HG03196 (cell line): ENCODE data around the gene THNSL1.
"Not testable (repeated sequence)": the region's sequence is repeated elsewhere in the genome, so short reads cannot be mapped to it uniquely, and the experiment has no call there.

Experiments
- ATAC-seq: cut with Tn5 transposase; IDR thresholded peaks from one replicate; pipeline ENCODE4 v1.9.1; 2021; ENCODE audit not compliant: unreplicated experiment

THNSL1 gene, protein sequence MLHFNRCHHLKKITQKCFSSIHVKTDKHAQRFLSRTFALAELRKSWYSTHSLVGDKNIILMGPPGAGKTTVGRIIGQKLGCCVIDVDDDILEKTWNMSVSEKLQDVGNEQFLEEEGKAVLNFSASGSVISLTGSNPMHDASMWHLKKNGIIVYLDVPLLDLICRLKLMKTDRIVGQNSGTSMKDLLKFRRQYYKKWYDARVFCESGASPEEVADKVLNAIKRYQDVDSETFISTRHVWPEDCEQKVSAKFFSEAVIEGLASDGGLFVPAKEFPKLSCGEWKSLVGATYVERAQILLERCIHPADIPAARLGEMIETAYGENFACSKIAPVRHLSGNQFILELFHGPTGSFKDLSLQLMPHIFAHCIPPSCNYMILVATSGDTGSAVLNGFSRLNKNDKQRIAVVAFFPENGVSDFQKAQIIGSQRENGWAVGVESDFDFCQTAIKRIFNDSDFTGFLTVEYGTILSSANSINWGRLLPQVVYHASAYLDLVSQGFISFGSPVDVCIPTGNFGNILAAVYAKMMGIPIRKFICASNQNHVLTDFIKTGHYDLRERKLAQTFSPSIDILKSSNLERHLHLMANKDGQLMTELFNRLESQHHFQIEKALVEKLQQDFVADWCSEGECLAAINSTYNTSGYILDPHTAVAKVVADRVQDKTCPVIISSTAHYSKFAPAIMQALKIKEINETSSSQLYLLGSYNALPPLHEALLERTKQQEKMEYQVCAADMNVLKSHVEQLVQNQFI

DNA sequence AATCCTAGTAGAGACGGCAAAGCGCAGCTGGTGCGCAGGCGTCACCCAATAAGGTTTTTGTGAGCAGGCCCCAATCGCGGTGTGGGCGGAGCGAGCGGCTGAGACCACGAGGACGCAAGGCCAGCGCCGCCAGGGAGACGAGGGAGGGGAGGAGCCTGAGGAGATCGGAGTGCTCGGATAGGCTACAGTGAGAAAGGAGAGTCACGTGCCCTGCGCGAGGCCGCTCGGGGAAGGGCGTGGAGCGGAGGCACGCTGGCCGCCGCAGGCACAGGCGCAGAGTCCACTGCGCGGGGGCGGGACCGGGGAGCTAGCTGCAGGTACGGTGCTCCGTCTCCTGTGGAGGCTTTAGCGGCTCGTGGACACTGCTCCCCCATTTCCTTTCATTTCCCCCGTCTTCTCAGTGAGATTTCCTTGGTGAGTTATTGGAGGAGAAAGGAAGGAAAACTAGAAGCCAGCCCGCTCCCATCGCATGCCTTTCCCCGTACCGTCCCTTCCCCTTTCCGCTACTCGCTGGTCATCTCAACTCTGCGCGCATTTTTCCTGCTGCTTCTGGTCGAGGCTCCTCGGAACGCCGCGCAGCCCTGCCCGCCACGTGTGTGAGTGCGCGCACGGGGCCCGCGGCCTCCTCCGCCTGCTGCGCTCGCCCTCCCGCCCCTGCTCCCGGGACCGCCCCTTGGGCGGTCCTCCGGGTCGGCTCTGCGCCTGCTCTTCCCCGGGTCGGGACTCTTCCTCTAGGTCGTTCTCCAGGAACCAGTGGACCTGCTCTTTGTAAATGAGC, at the start of gene THNSL1:
Gene THNSL1 (plus strand): TSS at position 237 of the 778 bp plus-strand sequence. CDS start 6,612 bp downstream, outside the sequence.
- ATAC-seq: peak; percentile 99

DNA sequence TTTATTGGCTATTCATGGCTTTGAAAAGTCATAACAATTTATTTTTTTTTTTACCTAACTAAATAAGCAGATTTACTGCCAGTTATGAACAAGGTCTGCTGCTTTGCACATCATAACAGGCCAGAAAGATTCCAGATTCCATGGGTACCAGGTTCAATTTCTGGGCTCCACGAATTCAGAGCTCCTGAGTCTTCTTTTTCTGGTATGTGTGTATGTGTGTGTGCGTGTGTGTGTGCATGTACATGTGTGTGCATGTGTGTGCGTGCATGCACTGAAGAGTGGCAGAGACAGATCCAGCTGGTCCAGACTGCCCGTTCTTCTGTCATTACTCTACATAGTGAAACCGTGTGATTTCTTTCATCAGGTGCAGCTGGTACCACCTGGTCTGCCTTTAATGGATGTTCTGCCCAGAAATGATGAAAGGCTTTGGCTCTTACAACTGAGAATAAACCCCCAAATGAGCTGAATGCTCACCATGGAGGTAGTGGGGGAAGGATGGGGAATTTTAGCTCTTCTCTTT, 49.4 kb upstream of the THNSL1 start:
- no peak for ATAC-seq

DNA sequence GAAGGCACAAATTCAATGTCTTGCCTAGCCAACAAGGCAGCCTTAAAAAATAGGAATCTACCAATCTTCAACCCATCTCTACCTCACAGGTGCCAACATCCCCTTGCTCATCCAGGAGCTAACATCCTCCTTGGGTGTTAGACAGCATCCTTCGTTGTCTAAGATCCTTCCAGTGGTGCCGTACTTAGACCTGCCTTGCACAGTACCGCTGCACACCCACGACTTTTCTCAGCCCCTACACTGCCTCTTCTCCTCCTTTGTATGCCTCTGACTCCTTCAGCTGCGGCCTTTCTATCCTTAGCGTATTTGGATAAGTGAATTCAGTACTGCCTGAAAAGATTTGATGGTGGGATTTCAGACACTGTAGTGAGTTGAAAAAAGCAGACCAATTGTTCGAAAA, 48.1 kb upstream of the THNSL1 start:
- ATAC-seq: no peak

DNA sequence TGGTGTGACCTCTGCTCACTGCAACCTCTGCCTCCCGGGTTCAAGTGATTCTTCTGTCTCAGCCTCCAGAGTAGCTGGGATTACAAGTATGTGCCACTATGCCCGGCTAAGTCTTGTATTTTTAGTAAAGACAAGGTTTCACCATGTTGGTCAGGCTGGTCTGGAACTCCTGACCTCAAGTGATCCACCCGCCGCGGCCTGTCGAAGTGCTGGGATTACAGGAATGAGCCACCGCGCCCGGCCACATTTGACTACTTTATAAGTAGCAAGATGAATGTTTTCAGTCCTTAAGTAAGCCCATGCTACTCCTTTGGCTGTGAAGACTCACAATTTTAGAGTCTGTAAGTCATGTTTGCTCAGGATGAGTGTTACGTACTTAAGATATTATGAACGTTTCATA, 47.5 kb upstream of the THNSL1 start:
- not testable (repeated sequence) for ATAC-seq

DNA sequence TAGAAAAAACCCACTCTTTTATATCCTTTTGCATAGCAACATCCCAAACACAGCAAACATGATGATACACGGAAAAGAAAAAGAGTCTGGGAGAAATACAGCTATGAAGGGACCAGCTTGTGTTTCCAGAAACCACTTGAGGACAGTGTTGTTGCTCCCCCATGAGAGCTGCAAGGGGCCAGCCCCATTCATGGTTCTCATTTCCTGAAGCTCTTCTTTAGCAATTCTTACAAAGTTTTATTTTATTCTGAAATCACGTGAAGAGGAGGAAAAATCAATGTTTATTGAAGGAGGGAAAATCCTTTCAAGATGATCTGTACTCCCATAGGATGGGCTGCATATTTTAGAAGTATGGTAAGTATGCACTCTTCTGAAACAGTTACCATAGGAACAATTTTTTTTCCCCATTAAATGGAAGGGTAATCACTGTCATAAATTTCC, 46.6 kb upstream of the THNSL1 start:
- no peak for ATAC-seq

DNA sequence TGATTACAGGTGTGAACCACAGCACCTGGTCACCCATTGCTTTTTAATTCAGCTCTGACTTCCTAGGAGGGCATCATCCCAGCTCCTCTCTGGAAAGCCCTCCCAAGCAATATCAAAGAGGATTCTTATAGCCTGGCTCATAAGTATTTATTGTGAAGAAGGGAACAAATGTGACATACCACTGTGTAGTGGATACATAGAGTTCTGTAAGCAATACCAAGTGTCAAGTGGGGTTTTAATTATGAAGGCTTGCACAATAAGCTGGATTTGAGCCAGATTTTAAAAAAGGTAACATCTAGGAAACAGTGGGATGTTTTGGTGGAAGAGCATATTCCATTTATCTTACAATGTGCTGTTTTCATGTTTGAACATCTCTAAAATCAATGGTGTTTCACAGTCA, 45.0 kb upstream of the THNSL1 start:
- ATAC-seq: no peak

DNA sequence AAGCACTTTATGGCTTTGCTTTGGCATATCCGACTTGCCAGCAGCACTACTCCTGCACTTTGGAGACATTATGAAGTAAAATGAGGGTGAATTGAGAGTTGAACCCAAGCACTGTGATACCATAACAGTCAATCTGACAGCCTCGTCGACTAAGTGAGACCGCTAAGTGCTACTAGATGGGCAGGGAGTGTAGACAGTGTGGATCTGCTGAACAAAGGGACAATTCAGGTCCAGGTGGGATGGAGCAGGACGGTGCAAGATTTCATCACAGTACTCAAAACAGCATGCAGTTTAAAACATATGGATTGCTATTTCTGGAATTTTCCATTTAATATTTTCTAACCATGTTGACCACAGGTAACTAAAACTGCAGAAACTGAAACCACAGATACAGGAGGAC, 43.2 kb upstream of the THNSL1 start:
- no peak for ATAC-seq

DNA sequence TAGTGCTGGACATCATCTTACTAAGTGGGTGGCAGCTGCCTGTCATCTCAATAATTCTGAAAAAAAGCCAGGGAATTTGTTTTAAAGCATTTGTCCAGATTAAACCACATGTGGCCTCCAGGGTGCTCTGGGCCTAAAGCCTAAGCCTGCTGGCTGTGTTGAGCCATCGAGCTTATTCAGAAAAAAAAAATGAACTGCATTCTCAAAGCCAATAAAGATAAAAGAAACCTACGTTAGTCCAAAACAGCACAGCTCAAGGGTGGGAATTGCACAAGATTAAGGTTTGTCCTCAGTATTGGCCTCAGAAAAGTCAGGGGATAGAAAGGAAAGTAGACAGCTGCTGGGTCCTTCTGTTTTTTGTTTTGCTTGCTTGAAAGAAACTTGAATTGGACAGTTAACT, 41.4 kb upstream of the THNSL1 start:
- ATAC-seq: no peak

DNA sequence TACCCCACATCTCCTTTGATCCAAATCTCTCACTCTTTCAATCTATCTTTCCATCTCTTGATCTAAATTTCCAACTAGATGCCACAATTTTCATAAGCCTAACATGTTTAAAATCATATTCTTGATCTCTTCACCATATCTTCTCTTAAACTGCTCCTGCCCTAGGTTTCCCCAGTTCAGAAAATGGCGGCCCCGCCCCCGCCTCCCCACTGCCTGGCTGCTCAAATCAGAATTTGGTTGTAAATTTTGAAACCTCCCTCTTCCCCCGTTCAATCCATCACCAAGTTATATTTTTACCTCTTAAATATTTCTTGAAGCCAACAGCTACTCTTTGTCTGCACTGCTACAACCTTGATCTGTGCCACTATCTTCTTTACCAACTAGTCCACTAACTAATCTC, 36.7 kb upstream of the THNSL1 start:
- no peak for ATAC-seq

DNA sequence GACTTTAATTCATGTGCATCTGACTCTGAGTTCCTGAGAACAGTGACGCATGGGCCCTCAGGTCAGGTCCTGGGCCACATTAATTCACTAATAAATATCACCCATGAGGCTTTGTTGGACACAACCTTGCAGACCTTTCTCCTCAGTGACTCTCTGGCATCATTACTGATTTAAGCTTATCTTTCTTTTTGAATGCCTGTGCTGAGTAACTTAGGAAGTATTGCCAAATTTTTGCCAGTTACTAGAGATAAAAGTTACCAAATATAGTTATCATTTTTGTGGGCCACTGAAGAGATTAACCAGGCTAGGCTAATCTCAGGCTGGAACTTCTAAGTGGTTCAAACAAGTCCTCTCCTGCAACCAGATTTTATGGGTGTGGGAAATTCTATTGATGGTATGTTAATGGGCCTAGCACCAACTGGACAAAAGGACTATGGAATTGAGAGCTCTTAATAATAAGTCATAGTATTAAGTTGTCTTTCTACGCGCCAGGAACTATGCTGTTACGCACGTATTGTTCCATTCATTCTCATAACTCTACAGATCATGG, 35.2 kb upstream of the THNSL1 start:
- ATAC-seq: no peak

DNA sequence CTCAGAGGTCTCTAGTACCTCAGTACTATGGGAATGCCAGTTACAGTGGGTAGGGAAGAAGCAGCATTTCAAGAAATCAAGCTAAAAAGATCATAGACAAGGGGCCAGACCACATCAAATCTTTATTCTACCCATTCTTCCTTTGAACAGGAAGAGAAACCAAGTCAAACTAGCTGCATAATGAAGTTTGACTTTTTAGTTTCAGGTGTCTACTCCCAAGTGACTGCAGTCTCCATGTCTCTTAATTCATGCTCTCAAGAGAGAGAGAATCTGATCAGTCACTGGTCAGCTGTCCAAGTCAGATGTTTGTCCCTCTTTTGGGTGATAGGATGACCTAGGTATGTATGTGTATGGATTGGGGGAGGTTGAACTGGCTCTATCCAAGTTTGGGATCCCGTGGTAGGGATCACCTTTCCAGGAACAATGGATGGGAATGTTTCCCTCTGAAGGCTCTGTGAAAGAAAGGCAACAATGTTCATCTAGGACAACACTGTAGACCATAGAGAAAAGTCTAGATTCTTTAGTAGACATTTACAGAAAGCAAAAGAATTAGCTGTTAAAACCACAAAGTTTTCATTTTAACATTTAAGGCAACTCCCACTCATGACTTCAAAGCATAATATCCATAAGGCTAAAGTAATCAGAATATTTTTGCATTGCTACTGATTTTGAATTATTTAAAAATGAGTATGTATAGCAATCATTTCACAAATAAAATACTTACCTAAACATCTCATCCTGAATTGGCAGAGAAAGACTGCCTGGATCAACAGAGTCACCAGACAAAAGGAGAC, 33.9 kb upstream of the THNSL1 start:
- ATAC-seq: peak; percentile 66

DNA sequence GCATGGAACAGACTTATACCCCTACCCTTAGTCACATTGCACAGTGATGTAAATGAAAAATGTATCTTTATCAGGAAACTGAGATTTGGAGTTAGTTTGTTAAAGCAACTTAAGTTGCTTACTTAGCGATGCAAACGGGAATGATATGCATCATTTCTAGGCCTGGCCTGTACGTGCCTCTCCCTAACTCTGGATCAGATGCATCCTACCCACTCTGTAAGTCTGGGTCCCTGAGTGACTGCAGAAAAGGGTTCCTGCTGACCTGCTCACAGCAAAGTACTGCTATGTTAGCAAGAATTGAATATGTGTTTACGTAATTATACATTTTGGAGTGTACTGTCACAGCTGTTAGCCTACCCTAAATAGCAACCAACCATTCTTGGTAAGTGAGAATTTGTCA, 33.3 kb upstream of the THNSL1 start:
- ATAC-seq: no peak

DNA sequence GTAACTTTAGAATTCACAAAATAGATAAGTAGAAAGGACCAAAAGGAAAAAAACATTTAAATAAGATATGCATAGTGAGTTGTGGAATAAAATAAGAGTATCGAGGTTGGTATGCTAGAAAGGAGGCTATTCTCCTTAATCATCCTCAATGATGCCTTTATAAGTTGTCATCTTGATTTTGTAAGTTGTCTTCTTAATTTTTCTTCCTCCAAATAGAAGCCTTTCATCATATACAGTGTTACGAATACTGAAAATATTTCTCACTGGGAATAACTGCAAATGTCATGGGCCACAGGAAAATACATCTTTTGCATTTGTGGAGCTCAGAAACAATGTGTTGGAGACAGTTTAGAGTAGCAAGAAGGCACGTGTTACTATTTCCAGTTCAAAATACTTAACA, 32.5 kb upstream of the THNSL1 start:
- ATAC-seq: no peak

DNA sequence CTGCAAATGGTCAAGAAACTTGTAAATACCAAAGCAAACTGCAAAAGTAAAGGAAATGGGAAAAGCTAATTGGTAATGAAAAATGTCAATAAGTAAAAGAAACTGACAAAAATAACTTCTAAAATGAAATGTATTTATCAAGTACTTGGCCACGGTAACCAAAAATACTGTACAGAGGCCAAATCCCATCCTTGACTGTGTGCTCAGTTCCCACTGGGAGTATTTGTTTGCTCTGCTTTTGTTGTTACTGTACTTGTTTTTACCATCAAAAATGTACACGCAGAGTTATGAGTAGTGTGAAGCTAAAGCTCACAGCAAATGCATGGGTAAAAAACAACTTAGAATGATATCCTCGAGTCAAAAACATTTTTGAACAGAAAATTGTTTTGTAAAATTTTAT, 31.5 kb upstream of the THNSL1 start:
- no peak for ATAC-seq

DNA sequence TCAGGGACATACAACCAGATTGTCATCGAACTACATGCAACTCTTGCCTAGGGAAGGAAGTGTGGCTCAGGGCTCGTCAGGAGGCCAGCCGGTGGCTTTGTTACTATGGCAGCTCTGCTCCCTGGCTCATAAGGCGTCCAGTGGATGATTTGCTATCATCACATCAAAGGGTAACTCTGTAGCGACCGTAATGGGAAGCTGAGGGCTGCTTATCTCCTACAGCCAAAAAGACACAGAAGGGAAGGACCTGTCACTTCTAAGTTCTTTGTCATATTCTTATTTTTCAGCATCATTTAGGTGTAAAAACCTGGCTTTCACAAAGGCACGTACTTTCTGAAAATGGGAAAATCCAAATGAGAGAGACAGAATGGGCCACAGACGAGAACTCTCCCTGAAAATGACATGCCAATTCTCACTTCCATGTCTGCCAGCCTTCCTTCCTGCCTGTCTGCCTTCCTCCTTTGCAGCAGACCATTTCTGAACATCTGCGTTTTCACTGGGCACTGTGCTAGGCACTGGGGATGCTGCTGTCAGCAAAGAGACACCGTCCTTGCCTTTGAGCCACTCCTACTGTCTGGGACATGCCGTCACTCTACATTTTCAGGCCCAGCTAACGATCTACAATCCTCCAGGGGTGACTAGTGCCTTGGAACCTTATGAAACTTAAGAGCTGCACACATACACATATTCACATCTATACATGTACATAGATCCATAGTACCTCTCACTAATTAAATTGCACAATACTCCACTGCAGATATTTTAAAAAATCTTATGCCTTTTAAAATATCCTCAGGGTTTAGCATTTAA, 27.4 kb upstream of the THNSL1 start:
- ATAC-seq: no peak

DNA sequence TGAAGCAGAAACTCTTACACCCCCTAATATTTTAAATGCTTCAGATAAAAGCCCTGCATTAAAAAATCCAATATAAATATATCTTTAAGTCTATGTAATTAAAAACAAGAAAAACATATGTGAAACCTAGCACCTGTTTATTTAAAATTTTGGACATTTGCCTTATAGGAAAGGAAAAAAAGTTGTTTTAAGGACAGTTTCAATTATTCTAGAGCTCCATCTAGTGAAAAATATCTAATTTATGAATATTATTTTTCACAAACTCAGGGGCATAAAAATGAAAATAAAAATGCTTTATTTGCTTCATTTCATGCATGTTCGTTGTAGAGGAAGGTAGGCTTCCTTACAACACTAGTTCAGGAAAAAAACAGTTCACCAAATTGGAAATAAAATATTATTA, 26.5 kb upstream of the THNSL1 start:
- ATAC-seq: no peak

DNA sequence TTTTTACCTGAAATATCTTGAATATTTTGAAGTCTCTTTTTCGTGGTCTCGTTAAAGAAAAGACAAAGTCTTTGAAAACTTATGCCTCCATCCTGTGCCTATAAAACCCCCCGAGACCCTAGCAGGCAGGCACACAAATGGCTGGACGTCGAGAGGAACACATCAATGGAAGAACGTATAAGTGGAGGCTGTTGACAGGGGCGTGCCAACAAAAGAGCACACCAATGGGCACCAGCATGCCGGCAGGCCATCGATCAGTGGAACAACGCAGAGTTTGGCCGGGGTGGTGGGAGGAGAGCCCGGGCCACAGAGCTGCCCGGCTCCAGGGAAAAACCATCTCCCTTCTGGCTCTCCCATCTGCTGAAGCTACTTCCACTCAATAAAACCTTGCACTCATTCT, 25.1 kb upstream of the THNSL1 start:
- no peak for ATAC-seq

DNA sequence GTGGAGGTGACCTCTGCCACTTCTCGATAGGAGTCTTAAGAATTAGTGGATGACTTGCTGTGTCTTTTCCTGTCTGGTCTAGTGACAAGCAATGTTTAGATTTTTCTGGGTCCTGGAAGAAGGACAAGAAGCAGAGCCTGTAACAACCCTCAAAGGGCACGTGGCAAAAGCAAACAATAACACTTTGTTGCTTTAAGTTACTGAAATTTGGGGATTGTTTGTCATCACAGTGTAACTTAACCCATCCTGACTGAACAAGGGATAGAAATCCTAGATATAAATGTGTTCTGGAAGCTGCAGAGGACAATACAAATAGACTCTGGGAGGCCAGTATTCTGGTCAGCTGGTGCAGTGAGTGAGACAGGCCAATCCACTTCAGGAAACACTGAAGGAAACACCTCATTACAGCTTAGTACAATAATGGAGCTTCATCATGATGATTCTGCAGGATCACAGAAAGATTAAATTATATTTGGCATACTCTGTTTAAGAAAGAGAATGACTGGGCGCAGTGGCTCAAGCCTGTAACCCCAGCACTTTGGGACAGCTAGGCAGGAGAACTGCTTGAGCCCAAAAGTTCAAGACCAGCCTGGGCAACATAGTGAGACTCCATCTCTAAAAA, 23.8 kb upstream of the THNSL1 start:
- ATAC-seq: no peak
